Activated T-cell treated with anti-CD3 and anti-CD28 coated beads for 48 hours (primary cell): Measurements from ENCODE around the gene ARMC9.

Experiments
- DNase-seq: peaks from one replicate; pipeline ENCODE4 v3.0.0-alpha.2; 2020; ENCODE audit warnings: low read depth

Gene ARMC9

DNA sequence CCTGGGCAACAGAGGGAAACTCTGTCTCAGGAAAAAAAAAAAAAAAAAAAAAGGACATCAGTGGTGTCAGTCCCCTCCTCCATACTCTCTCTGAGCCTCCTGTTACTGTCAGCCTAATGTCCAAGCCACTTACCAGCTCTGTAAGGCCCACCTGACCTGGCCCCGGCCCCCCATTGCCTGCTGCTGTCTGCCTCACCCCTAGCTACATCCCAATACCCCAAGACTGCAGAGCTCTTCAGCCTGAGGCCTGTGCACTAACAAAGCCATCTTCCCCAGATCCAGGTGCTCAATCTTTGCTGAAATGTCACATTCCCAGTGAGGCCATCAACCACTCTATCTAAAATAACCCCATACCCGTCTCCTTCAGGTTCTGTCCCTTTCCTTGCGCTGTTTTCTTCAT is 5.7 kb downstream of the ARMC9 start:
- DNase-seq: no peak

DNA sequence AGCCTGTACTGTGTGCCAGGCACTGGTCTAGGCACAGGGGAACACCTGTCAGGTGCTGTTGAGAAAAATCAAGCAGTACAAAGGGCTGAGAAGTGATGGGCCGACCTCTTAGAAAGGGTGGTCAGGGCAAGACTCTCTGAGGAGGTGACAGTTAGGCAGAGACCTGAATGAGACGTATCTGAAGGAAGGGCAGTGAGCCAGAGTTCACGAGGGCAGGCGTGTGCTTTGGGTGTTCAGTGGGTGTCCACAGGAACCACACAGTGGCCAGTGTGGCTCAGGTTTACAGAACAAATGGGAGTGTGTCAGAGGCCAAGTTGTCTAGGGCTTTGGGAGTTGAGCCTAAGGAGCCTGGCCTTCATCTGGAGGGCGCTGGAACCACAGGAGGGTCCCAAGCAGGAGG is 6.2 kb downstream of the ARMC9 start:
- no peak for DNase-seq

DNA sequence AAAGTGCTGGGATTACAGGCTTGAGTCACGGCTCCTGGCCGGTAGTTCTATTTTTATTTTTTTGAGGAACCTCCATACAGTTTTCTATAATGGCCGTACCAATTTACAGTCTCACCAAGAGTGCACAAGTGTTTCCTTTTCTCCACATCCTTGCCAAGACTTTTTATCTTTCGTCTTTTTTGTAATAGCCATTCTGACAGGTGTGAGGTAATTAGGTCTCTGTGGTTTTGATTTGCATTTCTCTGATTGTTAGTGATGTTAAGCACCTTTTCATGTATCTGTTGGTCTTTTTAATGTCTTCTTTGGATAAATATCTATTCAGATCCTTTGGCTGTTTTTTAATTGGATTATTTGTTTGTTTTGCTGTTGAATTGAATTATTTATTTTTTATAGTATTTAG is 9.3 kb downstream of the ARMC9 start:
- no peak for DNase-seq

DNA sequence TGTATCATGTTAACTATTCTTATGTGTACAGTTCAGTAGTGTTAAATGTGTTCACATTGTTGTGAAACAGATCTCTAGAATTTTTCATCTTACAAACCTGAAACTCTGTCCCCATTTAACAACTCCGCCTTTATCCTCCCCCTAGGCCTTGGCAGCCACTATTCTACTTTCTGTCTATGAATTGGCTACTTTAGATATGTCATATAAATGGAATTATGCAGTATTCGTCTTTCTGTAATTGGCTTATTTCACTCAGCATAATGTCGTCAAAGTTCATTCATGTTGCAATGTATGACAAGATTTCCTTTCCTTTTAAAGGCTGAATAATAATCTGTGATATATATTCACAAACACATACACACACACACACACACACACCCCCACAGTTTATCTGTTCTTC is 12.4 kb downstream of the ARMC9 start:
- no peak for DNase-seq

DNA sequence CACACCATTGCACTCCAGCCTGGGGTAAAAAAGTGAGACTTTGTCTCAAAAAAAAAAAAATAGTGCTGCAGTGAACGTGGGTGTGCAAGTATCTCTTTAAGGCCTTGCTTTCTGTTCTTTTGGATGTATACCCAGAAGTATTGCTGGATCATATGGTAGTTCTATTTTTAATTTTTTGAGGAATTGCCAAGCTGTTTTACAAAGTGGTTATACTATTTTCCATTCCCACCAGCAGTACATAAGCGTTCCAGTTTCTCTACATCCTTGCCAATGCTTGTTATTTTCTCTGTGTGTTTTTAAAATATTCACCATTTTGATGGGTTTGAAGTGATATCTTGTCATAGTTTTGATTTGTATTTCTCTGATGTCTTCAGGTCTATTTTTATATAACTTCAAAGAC is 13.1 kb downstream of the ARMC9 start:
- DNase-seq: no peak

DNA sequence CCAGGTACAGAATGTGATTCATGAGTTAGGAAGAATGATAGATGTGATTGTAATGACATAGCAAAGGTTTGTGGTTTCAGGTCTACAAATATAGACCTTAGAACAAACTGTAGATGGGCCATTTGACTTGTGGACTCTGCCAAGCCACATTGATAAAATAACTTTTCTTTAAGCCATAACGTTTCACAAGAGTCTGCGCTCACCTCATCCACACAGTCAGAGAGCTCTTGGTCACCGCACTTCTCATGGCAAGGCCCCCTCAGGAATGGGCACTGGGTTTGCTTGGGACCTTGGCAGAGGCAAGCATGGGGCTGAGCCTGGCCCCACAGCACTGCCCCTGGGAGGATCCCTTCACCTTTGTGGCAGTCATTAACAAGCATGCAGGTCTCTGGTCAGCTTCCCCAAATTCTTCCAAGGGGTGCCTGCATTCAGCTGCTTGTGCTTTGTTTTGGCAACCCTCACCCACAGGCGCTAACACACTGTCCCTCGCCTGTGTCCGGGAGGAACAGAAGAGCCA is 14.0 kb downstream of the ARMC9 start:
- DNase-seq: no peak

DNA sequence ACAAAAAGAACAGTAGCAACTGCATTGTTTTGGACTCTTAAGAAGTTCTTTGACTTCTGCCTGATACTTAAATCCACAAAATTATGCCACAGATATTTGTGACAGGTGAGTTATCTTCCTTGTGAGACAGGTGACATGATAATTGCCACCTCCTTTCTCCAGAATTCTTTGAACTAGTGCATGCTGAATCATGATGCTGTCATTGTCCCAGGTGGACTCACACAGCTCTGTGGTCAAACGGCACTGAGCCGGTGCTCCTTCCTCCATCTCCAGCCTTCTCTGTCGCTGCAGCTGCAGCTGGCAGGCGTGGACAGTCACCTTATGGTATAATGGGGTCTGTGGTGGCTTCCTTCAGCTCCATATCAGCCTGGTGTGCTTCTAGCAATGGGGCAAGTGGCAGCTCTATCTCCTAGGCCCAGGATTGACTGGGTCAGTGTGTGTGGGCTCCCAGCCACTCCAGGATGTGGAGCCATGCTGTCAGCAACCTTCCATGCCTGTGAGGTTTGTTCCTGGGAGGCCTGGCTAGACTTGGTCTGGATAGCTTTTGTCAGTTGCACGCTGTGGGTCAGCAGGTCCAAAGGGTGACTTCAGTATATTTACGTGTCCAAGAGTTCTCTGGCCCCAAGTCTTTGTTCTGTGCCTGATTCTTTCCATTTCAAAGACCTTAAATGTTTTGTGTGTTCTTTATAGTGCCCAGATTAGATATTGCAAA is 15.7 kb downstream of the ARMC9 start:
- no peak for DNase-seq

DNA sequence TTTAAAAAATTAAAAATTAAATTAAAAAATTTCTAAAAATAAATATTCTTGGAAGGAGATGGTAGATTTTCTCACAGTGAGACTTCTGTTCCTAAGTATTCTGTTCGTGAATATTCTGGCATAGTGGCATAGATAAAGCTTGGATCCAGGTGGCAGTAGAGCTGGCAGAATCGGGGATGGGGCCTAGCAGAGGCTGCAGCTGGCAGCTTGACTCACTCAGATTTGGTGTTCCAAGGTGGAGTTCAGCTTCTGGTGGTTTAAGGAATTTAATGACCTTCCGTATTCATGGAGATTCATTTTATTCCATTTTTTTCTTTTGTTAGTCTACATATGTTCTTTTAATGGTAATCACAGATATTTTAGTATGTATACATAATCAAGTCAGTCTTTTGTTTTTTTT is 19.9 kb downstream of the ARMC9 start:
- no peak for DNase-seq

DNA sequence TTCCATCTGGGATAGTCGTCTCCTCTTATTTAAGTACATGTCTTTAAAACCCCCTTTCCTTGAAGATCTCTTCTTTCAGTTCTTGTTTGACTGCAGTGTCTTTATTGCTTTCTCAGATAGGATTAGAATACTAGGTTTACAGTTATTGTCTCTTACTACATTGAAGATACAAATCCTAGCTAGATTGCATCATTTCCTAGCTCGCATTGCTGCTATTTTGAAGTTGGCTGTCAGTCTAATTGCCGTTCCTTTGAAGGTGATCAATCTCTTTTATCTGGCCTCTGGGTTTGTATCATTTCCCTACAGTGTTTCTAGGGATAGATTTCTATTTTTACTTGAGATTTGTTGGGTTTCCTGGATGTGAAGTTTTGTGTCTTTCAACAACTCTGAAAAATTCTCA is 20.9 kb downstream of the ARMC9 start:
- no peak for DNase-seq

DNA sequence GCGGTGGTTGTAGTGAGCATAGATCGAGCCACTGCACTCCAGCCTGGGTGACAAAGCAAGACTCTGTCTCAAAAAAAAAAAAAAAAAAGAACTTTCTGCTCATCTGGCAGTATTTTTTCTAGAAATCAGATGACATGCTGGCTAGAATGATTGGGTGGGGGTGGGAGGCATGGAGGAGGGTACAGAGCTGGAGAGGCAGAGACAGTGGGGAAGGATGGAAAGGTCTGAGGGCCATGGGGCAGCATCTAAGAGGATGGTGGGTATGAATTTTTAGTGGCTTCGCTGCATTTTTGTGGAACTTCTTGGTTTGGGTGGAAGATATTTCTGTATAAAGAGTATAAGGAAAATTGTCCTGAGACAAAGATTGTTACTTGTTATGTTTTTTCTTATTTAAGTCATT is 23.3 kb downstream of the ARMC9 start:
- no peak for DNase-seq

DNA sequence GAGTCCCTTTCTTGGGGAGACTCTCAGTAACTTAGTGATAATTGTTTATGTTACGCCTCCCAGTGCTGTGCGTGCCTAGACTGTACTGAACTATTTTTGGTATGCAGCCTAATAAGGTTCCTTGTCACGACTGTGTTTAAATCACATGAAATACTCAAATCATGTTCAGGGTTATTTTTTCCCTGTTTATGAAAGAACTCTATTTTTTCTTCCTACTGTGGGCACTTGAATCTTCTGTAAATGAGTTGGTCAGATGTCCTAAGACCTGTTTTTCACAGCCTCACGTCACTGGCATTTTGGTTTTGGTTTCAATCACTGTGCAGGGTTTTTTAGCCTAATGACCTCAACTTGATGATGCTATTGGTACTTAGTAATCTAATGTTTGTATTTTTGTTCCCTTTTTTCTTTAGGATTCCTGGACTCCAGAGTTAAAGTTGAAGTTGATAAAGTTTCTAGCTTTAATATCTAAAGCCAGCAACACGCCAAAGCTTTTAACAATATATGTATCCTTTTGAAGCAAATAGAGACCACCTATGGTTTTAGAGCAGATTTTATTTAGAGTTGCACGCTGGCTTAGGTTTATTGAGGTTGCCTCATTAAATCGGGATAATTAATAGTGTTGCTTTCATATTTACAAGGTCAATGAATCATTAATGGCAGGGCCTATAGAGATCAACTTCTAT is 24.0 kb downstream of the ARMC9 start:
- no peak for DNase-seq

DNA sequence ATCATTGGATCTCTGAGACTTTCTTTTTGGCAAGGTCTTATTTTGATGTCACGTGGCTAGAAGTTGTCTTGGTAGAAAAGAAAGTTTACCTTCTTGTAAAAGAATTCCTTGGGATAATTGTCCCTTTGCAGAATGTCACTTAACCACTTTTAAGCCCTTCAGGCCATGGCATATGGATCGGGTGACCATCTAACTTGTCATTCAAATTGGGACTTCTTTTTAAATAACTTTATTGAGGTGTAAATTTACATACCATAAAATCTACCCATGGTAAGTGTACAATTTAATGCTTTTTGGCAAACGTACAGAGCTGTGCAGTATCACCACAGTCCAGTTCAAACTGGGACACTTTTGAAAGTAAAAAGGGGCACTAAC is 24.6 kb downstream of the ARMC9 start:
- no peak for DNase-seq

DNA sequence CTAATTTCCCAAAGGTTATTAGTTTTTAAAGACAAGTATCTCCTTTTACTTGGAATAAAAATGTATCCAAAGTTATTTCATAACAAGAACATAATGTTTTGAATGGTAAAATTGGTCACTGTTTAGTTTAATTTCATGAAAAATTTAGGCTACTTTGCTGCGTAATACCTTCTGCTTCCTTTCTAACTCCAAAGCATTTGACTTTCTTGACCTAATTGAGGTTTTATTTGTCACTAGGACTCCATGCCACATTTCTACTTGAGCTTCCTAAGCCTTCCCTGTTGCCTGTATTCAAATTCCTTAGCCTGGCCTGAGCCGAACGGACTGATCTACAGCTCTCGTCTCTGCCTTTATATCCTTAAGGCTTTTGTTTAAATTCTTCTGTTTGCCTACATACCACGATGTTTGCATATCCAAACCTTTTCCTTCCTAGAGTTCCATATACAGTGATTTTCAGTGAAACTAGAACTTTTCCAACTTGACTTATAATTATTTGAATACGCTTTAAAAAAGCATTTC is 25.1 kb downstream of the ARMC9 start:
- DNase-seq: no peak

DNA sequence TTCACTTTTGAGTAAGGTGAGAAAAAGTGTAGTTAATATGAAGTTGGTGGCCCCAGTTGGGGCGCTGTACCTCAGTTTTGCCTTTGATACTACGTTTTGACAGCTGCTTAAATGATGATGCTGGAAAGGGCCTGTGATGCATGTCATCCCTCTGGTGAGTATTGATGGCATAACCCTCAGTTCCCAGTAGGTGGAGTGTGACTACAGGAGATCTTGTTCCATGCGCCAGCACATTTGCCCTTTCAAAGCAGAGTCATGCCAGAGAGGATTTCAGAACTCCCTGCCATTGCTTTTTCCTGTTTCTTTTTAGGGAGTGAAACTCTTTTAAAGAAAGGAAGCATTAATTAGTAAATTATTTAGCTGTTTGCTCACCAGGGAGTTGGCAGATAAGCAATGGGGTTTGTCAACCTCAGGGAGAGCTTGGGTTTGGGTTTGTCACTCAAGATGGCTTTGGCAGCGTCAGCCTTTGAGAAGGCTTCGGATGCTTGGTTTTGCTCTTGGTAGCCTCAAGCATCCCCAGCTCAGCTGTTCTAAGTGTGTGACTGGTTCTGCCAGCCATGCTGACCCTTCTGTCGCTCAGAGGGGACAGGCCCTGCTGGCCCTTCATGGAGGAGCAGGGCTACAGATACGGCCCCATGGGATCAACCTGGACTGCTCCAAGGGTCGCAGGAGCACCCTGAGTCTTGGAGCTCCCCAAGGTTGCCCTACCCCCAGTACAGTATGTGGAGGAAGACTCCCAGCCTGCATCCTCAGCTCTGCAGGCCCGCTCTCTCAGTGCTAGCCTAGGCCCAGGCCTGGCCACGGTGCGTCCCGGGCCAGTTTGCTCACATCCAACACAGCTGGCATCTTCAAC is 29.1 kb downstream of the ARMC9 start:
- DNase-seq: peak; percentile 13

DNA sequence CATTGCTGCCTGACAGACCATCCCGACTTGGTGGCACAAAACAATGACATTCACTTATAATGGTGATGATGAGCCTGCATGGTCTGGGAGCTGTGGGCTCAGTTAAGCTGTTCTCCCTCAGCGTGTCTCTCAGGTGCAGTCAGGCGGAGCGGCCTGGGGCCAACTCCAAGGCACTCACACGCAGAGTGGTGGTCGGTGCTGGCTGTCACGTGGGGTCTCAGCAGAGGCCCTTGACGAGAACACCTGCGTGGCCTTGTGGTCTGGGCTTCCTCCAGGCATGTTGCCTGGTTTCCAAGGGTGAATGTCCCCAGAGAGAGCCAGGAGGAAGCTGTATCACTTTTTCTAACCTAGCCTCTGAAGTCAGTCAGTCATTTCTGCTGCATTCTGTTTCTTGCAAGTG is 29.8 kb downstream of the ARMC9 start:
- no peak for DNase-seq

DNA sequence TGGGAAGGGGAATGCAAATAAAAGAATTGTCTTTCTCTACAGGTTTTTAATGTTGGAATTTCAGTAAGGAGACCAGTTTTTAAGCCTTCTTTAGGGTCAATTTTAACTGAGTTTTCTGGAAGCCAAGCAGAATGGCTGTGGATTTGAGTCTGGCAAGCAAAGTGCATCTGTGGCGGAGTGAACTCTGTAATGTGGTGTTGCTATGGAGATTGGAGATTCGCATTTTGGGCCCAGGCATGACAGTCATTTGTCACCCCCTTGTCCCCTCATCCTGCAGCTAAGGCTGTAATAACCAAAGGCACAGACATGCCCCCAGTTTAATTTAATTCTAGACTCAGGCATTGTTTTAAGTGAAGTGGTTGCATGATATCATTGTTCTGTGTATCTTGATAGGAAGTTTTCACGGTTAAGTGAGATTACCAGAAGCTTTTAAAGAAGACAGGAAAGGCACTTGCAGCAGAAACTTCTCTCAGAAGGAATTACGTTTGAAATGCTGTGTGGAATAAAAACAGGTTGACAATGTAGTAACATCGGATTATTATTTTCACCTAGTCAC is 30.6 kb downstream of the ARMC9 start:
- no peak for DNase-seq

DNA sequence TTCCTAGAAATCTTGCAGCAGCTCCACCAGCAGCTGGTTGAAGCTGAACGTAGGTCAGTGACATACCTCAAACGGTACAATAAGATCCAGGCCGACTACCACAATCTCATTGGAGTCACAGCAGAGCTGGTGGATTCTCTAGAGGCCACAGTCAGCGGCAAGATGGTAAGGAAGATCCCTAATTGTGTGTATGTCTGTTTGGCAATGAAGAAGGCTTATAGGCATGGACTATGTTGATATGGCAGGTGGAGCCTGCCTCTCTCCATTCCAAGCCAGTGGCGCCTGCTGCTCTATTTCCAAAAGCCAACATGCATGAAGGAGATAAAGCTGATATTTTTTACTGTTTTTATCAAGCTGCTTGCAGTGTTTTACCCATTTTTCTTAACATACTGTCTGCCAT is 36.8 kb downstream of the ARMC9 start:
- DNase-seq: no peak

DNA sequence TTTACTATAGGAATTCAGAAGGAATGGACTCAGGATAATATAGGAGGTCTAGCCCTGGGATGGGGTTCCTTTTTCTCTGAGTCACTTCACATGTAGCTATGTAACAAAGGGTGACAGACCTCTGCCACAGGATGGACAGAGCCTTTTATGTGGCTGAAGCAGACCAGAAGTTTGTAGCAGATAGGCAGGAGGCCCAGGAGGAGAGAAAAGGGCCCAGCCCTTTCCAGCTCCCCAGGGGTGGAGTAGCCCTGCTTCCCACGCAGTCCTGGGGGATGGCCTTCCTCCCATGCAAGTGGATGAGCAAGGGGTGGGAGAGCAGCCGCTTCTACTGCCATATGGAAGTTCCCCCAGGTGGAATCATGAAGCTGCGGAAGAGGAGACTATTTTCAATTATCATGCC is 40.3 kb downstream of the ARMC9 start:
- DNase-seq: no peak

DNA sequence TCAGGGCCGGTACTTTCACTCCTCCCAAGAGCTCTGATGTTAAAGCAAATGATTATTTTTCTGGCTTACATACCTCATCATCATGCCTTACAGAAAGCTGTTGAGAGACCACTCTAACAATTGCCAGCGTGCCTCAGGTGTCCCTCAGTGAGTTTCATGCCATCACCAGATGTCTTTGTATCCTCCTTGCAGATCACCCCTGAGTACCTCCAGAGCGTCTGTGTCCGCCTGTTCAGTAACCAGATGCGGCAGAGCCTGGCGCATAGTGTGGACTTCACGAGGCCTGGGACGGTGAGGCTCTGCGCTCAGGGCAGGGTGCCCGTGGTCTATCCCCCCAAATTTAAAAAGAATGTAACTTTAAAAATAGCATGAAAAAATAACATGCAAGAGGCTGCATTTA is 41.3 kb downstream of the ARMC9 start:
- no peak for DNase-seq

DNA sequence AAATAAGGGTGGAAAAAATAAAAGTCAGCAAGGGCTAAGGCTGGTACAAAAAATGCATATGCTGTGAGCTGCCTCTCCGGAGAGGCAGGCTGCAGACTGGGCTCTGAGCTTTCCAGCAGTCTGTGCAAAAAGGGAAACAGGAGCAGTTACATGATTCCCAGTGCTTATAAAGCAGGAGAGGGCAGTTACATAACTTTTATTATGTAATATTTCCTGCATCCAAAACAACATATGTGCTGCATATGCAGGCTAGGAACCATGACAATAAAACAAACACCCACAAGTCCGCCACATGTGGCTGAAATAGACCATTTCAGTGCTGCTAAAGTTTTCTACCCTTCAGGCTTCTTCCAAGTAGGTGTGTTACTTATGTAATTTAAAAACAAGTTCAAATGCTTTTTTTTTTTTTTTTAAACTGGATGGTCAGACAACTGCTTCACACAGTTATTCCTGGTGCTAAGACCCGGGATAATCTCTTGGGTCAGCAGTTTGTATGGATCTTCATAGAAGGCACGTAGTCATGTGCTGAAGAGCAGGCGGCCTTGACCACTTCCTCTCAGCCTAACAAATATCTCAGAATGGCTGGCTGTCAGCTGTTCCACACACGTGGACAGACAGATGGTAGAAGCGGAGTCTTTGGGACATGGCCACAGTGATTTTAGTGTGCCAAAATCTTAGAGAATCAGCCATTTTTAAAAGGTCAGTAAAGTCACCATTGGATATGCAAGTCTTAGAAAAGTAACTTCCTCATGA is 43.5 kb downstream of the ARMC9 start:
- DNase-seq: no peak

DNA sequence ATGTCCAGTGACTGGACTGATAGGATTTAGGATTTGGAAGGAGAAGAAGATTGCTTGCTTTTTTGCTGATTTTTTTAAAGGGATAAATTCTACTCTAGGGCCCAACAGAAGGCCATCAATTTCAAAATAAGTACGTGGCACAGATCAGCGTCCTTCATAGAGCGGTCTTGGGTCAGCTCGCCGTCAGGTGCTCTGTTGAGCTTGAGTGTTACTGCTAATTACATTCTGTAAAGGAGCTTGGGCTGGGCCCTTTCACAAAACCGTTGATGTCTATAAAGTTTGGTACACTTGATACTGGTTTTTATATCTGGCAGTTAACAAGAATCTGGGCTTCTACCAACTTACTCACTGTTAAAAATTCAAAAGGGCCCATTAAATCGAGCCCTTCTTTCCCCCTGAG is 45.4 kb downstream of the ARMC9 start:
- no peak for DNase-seq
